GM19240 (cell line): ENCODE measurements around the gene CAMKK2.
"Not testable (repeated sequence)": the region's sequence is repeated elsewhere in the genome, so short reads cannot be mapped to it uniquely, and the experiment has no call there.

ENCODE experiments used
- DNase-seq: peaks from one replicate; pipeline ENCODE4 v3.0.0; 2011; ENCODE audit warnings: low spot score; ENCODE audit not compliant: insufficient read length

CAMKK2 gene

DNA sequence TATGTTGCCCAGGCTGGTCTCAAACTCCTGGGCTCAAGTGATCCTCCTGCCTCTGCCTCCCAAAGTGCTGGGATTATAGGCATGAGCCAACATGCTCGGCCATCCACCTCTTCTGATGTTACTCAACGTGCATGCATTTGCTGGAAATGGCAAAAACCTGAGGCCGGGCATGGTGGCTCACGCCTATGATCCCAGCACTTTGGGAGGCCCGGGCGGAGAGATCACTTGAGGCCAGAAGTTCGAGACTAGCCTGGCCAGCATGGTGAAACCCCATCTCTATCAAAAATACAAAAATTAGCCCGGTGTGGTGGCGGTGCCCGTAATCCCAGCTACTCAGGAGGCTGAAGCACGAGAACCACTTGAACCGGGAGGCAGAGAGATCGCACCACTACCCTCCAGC lies 1.9 kb upstream of the CAMKK2 start:
- DNase-seq = not testable (repeated sequence)

GRCh38 chr12:121297435-121297991 lies 1.0 kb upstream of the CAMKK2 start:
- DNase-seq = peak; percentile 17

DNA sequence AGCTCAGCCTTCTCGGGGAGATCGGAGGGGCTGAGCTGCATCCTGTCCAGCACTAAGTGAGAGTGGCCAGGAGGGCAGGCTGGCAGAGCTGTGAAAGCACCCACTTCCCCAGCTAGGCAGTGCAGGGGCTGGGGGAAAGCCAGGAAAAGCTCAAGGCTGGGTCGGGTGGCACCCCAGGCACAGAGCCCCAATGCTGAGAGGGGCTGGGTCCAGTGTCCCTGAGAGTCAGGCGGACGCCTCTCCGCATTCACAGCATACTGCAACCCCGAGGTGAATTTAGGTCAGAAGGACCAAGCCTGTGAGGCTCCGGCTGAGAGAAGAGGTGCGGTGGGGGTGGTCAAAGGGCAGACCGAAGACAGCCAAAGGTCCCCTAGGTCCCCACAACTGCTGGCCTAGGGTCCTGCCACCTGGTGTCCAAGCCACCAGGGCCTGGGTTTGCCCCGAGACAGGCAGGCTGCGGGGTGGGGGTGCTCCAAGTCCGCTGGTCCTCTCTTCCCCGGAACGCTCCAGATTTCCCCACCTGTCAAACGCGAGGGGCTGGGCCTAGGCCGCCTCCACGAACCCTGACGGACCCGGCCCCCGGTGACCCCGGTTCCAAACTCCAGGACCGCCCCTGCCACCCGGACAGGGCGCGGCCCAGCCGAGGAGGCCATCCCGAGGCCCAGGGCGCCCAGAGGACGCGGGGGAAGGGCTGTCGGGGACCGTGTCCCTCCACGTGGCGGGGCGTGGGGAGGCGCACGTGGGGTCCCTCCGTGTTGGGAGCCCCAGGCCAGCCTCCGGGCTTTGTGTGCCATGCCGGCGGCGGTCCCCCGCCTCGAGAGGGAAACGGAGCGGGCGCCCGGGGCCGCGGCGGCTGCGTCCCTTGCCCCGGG lies 527 bp downstream of the CAMKK2 start:
- peak; percentile 15 for DNase-seq

DNA sequence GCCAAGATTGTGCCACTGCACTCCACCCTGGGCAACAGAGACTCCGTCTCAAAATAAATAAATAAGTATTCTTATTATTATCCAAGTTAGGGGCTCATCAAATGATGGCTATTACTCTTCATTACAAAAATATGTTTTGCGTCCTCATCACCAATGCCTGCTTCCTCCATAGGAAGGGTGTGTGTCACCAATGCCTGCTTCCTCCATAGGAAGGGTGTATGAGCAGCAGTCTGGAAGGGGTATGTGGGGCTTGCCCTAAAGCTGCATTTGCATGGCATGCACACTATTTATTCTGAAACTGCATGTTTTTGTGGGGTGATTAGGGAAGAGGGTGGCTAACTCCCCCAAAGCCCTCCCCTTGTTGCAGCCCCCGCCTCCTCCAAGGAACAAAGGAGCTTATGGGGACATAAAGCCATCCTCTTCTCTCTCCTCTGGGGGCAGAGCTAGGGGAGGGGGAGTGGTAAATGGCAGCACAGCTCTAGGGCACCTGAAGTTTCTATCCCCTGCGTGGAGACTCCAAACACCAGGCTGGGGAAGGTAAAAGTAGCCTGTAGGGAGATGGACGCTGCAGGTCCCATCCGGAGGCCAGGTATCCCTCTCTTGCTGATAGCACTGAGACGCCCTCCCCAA lies 1.3 kb downstream of the CAMKK2 start:
- DNase-seq = no peak

- no peak for DNase-seq
These were observed 2.2 kb downstream of the CAMKK2 start for GRCh38 chr12:121294151-121294889.

GRCh38 chr12:121293603-121294002 lies 2.9 kb downstream of the CAMKK2 start:
- no peak for DNase-seq

GRCh38 chr12:121290410-121290809 lies 6.1 kb downstream of the CAMKK2 start:
- DNase-seq = no peak

DNA sequence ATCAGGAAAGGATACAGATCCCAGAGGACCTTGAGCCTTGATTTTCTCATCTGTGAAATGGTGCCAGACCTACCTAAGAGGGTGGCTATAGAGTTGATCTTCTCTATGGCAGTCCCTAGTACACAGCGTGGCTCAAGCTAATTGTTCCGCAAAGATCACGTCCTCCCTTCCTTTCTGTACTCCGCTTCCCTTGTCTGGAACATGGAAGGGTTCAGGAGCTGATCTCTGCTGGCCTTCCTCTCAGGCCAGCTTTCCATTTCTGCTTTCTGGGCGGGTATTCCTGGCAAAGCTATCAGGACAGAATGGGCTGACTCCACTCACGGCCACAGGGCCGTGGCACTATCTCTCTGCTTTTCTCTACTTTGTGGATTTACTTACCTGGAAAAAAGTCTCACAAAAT lies 6.5 kb downstream of the CAMKK2 start:
- DNase-seq = no peak

DNA sequence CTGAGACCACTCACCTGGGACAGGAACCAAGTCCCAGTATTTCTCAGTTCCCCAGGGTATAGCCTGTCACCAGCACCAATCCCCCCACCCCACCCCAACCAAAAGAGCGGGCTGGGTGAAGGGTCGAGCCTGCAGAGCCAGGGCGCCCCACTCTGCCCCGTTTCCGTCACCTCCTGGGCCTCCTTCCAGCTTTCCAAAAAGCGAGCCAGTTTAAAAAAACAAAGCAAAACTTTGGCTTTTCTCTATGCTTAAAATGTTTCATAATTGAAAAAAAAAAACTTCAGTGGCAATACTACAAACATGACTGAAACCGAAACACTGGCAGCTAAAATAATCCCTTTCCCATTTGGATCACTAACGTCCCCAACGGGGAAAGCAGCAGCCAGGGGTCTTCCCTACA lies 7.5 kb downstream of the CAMKK2 start:
- DNase-seq = no peak

DNA sequence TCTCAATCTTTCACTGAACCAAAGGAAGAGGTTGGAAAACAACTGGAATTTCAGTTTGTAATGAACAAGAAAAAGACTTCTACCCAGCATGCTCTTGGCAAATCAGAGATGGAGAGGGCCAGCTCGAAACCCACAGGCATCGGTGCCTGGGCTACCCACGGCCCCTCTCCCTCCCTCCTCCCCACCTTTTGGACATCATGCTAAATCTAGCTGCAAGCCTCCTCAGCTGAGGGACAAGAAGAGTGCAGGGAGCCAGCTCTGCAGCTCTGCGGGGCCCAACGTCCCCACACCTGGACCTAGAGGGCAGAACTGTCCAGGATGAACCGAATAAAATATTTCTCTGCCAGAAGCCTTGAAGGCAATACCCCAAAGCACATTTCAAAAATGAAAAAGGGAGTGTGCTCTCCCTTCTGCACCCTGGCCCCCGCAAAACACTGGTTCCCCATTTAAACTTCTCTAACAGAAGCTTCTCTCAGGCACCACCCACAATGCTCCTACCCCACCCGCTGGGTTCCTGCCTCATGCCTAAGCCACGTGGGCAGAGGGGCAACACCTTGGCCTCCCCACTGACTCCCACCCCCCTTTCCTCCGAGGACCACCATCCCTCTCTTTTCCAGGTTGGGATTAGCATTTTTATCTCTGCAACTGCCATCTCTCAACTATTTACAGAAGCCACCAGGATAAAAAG lies 8.2 kb downstream of the CAMKK2 start:
- no peak for DNase-seq

GRCh38 chr12:121287267-121287954 lies 9.1 kb downstream of the CAMKK2 start:
- DNase-seq = no peak

GRCh38 chr12:121285856-121286255 lies 10.7 kb downstream of the CAMKK2 start:
- DNase-seq = no peak

- DNase-seq = no peak
These were observed 11.7 kb downstream of the CAMKK2 start for GRCh38 chr12:121284551-121285390.

GRCh38 chr12:121283841-121284240 lies 12.7 kb downstream of the CAMKK2 start:
- no peak for DNase-seq

DNA sequence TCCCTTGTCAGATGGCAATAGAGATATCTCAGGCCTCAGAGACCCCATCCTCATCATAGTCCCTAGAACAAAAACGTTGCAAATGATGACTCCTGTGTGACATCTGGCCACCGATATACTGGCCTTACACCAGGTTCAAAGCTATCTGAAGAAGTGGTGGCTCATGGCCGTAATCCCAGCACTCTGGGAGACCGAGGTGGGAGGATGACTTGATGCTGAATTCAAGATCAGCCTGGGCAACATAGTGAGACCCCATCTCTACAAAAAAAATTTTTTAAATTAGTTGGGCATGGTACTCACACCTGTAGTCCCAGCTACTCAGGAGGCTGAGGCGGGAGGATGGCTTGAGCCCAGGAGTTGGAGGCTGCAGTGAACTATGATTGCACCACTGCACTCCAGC lies 13.1 kb downstream of the CAMKK2 start:
- no peak for DNase-seq

GRCh38 chr12:121282910-121283309 lies 13.6 kb downstream of the CAMKK2 start:
- DNase-seq = not testable (repeated sequence)

GRCh38 chr12:121282072-121282742 lies 14.3 kb downstream of the CAMKK2 start:
- no peak for DNase-seq

- DNase-seq = not testable (repeated sequence)
These were observed 15.4 kb downstream of the CAMKK2 start for GRCh38 chr12:121281116-121281515.

GRCh38 chr12:121280531-121280930 lies 16.0 kb downstream of the CAMKK2 start:
- not testable (repeated sequence) for DNase-seq
